Endothelial cell of umbilical vein (primary cell): ENCODE results near the gene ANKS1B. TPM values are rescaled to one million over a fixed set of nuclear protein-coding genes. Genes with fewer than 3 reads are reported as not detected.

Experiments
- BruUV-seq: library from RNA; stranded (reverse); fragments of 400-500 nt; replicated peaks from 2 replicates; lab custom pipeline; 2021; lab: Mats Ljungman, UMichigan
- CTCF ChIA-PET: fragments of 300-600, 350-600 bp; sonication (Branson Sonifier 250); formaldehyde crosslinking; loops from one replicate; lab custom pipeline; 2021; ENCODE audit warnings: antibody characterized with exemption, inconsistent platforms; lab: Charles Lee
- POLR2A ChIA-PET: fragments of 300-600, 350-600 bp; sonication (Branson Sonifier 250); formaldehyde crosslinking; loops from one replicate; lab custom pipeline; 2021; ENCODE audit warnings: antibody characterized with exemption, inconsistent platforms; lab: Charles Lee
- DNase-seq: peaks from one replicate; pipeline ENCODE4 v3.0.0-alpha.2; 2011; ENCODE audit warnings: low read depth, low spot score
- FAIRE-seq: peaks from 2 replicates; lab custom pipeline; 2011; peaks lifted over from hg19 to GRCh38; lab: Jason Lieb, UNC
- H2AFZ ChIP-seq: 2 replicates; pipeline ENCODE4 v1.6.0; 2012; ENCODE audit warnings: low read depth, low read length, control low read depth, inconsistent platforms
- H3K27ac ChIP-seq: 2 replicates; pipeline ENCODE4 v1.5.1; 2011; ENCODE audit warnings: low read depth, mild to moderate bottlenecking, control low read depth, low read length, moderate library complexity; ENCODE audit not compliant: insufficient read depth
- H3K27me3 ChIP-seq, 2 experiments: 2 replicates each; pipeline versions ENCODE4 v1.6.0 to v1.6.1; 2011; ENCODE audit warnings: low read length in 2 of 2, mixed read lengths in 1 of 2; ENCODE audit not compliant: control insufficient read depth in 2 of 2, insufficient read depth in 2 of 2
- H3K36me3 ChIP-seq, 2 experiments: 2 replicates in 1 of 2; 3 replicates in 1 of 2; pipeline ENCODE4 v1.5.1; 2011; ENCODE audit warnings: low read length in 2 of 2, mild to moderate bottlenecking in 1 of 2, moderate library complexity in 1 of 2; ENCODE audit not compliant: control insufficient read depth in 2 of 2, insufficient read depth in 2 of 2; ENCODE audit errors: extremely low read depth in 1 of 2
- H3K4me1 ChIP-seq: 3 replicates; pipeline ENCODE4 v1.5.1; 2011; ENCODE audit warnings: mild to moderate bottlenecking, low read length; ENCODE audit not compliant: control insufficient read depth, insufficient read depth; ENCODE audit errors: extremely low read depth
- H3K4me2 ChIP-seq: 2 replicates; pipeline ENCODE4 v1.6.1; 2011; ENCODE audit warnings: low read length, control low read depth, mixed read lengths; ENCODE audit not compliant: insufficient read depth
- H3K4me3 ChIP-seq, 3 experiments: fragments of 200-600 bp in 1 of 3; sonication (generic), shearing (Covaris generic) in 1 of 3; replicated peaks in 1 of 3; 2 replicates each; pipeline ENCODE4 v1.5.1; 2011 to 2016; ENCODE audit warnings: control low read depth in 3 of 3, low read length in 3 of 3, mild to moderate bottlenecking in 2 of 3, inconsistent platforms in 1 of 3, low read depth in 1 of 3, moderate library complexity in 1 of 3; ENCODE audit not compliant: insufficient read depth in 1 of 3
- H3K79me2 ChIP-seq: 2 replicates; pipeline ENCODE4 v1.6.0; 2012; ENCODE audit warnings: low read length, inconsistent platforms; ENCODE audit not compliant: control insufficient read depth, insufficient read depth
- H3K9ac ChIP-seq: replicated peaks from 2 replicates; pipeline ENCODE3; 2011; ENCODE audit warnings: low read length, control low read depth; ENCODE audit not compliant: insufficient read depth; ENCODE audit errors: extremely low read depth
- H3K9me1 ChIP-seq: replicated peaks from 3 replicates; pipeline ENCODE4 v1.6.0; 2011; ENCODE audit warnings: mild to moderate bottlenecking, low read length; ENCODE audit not compliant: control insufficient read depth, insufficient read depth; ENCODE audit errors: extremely low read depth
- H3K9me3 ChIP-seq: replicated peaks from 2 replicates; pipeline ENCODE4 v1.5.1; 2012; ENCODE audit warnings: low read length, inconsistent platforms; ENCODE audit not compliant: control insufficient read depth, insufficient read depth
- H4K20me1 ChIP-seq: replicated peaks from 2 replicates; pipeline ENCODE3; 2011; ENCODE audit warnings: mild to moderate bottlenecking, low read length; ENCODE audit not compliant: control insufficient read depth, insufficient read depth; ENCODE audit errors: extremely low read depth
- CTCF ChIP-seq, 2 donors: IDR thresholded peaks; 1 replicate in 1 of 2; 2 replicates in 1 of 2; pipeline ENCODE4 v1.5.1; 2011; ENCODE audit warnings: low read length in 2 of 2, mild to moderate bottlenecking in 2 of 2, moderate library complexity in 2 of 2, control low read depth in 1 of 2, inconsistent platforms in 1 of 2, low read depth in 1 of 2; ENCODE audit not compliant: insufficient read depth in 1 of 2; ENCODE audit errors: extremely low read depth in 1 of 2
- EZH2 ChIP-seq: IDR thresholded peaks from 2 replicates; pipeline ENCODE4 v1.6.1; 2012; ENCODE audit warnings: borderline replicate concordance, low read depth, mild to moderate bottlenecking, moderate library complexity, low read length, inconsistent platforms; ENCODE audit not compliant: severe bottlenecking
- FOS ChIP-seq: IDR thresholded peaks from 2 replicates; pipeline ENCODE4 v1.6.1; 2011; ENCODE audit warnings: mild to moderate bottlenecking, low read length, moderate library complexity, borderline replicate concordance; ENCODE audit not compliant: insufficient read depth
- GATA2 ChIP-seq: IDR thresholded peaks from 2 replicates; pipeline ENCODE4 v1.7.0; 2011; ENCODE audit warnings: low read depth, mild to moderate bottlenecking, moderate library complexity, mixed read lengths, low read length; ENCODE audit not compliant: insufficient read length, insufficient read depth
- MAX ChIP-seq: IDR thresholded peaks from 2 replicates; pipeline ENCODE4 v1.6.1; 2011; ENCODE audit not compliant: insufficient read depth, insufficient read length
- MYC ChIP-seq: IDR thresholded peaks from one replicate; pipeline ENCODE4 v1.6.1; 2011; ENCODE audit warnings: mild to moderate bottlenecking, low read depth, low read length
- POLR2A ChIP-seq: IDR thresholded peaks from 2 replicates; pipeline ENCODE4 v1.6.1; 2012; ENCODE audit warnings: low read depth, mild to moderate bottlenecking, control low read depth, low read length
- POLR2AphosphoS5 ChIP-seq: IDR thresholded peaks from 2 replicates; pipeline ENCODE4 v1.6.1; 2012; ENCODE audit warnings: low read depth, mild to moderate bottlenecking, control low read depth, low read length, moderate library complexity; ENCODE audit not compliant: insufficient read depth
- dilution Hi-C: fragments of 300-500 bp; cut with MboI; formaldehyde crosslinking; loops from one replicate; pipeline ENCODE4 v1.15.0; 2019; ENCODE audit warnings: low sequenced_read_pairs; ENCODE audit not compliant: extremely low pct_ligation_motif_present
- intact Hi-C: fragments of 100-400 bp; cut with micrococcal nuclease; formaldehyde crosslinking; loops from one replicate; pipeline ENCODE4 v1.10.0; 2022
- polyA plus RNA-seq, 4 experiments: library from polyadenylated mRNA; depleted of rRNA in 3 of 4; stranded (reverse) in 3 of 4; unstranded in 1 of 4; fragments of >200 nt; gene quantifications; 2 replicates each; pipeline versions ENCODE4 v1.2.1 to v1.2.3, GENCODE V29; 2011 to 2012; ENCODE audit warnings: missing spikeins in 1 of 4
- total RNA-seq: library from RNA; stranded (reverse); gene quantifications from 2 replicates; pipeline ENCODE4 v1.2.3, GENCODE V29; 2021

The ANKS1B gene
- total and polyA plus RNA-seq, 2 donors (not counting 3 experiments of a cell fraction or from before 2014, with no cell fraction given): 0.15 to 0.38 TPM

GRCh38 chr12:99553461-99553860, 431.3 kb downstream of the ANKS1B start:
- no TSS peak for BruUV-seq
- H3K4me1 ChIP-seq: no peaks in the 10 kb centered on the region
- intact Hi-C loops: no loop called here
- FAIRE-seq (no peak), DNase-seq (no peak)
- peaks cover 8% of the 10 kb centered on the region for H3K9me3 ChIP-seq
- H3K9me1 ChIP-seq: no peaks in the 10 kb centered on the region
- H3K27ac ChIP-seq: no peak overlapping the region
- H2AFZ ChIP-seq: no peak overlapping the region
- no peak overlapping the region for H3K9ac ChIP-seq
- no peaks in the 10 kb centered on the region for H3K36me3 ChIP-seq
- H4K20me1 ChIP-seq: no peaks in the 10 kb centered on the region
- H3K79me2 ChIP-seq: no peaks in the 10 kb centered on the region
- CTCF ChIA-PET: no interaction called here
- no peak overlapping the region for H3K4me2 ChIP-seq
- H3K4me3 ChIP-seq: no peak overlapping the region
- POLR2A ChIA-PET: no interaction called here
- no peak for TF ChIP-seq CTCF (IDR thresholded peaks at IDR 0.05; ENCODE audit: extremely low read depth in 1 of 2, insufficient read depth in 1 of 2, low read depth in 1 of 2, low read length in 2 of 2)
- no peak for TF ChIP-seq FOS
- TF ChIP-seq MAX: no peak
- no peak for TF ChIP-seq MYC
- no peak for TF ChIP-seq GATA2
- no peak for TF ChIP-seq POLR2AphosphoS5
- TF ChIP-seq POLR2A: no peak
- TF ChIP-seq EZH2: no peak
- H3K27me3 ChIP-seq: no peaks in the 10 kb centered on the region
- dilution Hi-C loops: no loop called here
